Ecto neural progenitor cell (in vitro differentiated cells): Measurements from ENCODE around the gene CXCR6.

Experiments
- DNase-seq: peaks from one replicate; pipeline ENCODE4 v3.0.0-alpha.2; 2018; ENCODE audit warnings: low spot score

CXCR6 gene

DNA sequence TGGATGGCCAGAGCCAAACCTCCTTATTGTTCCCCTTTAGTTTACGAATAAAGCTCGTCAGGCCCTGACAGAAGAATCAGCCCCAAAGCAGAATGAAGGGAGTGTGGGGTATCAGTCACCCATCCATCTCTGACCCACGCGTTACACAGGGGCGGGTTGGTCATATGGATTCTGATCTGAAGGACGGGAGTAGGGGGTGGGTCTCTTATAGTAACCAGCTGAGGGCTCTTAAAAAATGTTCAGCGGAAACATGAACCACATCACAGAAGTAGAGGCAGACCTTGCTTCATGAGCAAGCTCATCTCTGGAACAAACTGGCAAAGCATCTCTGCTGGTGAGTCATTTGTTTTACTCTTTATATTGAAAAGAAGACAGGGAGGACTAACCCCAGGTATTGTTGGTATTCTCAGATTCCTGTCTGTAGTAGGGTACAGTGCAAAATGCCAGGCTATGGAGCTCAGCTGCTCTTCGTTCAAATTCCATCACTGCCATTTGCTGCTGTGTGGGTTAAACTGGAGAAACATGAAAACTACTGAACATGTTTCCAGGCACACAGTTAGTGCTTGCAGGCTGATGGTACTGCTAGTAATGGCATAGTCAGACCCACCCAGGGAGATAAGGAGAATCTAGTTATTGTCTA, at the start of gene CXCR6:
Gene CXCR6 (plus strand): TSS at position 258 of the 640 bp plus-strand sequence. CDS start 3,018 bp downstream, outside the sequence.
- no peak for DNase-seq

DNA sequence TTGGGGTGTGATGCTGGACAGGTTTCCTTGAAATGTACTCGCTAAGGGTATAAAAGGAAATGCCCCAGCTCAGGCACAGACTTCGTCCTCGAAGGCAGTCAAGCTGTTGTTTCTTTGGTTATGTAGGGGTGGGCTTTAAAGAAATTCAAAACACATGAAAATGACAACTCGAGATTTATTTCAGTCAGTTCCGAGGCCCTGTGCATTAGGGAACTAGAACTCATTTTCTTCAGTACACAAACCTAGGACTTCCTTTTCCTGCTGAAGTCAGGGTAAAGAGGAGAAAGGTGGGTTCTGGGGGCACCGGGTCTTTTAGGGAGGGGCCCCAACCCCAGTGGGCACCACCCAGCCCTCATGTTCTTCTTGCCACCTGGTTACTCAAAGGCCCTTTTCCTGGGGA, 49.2 kb upstream of the CXCR6 start:
- no peak for DNase-seq

DNA sequence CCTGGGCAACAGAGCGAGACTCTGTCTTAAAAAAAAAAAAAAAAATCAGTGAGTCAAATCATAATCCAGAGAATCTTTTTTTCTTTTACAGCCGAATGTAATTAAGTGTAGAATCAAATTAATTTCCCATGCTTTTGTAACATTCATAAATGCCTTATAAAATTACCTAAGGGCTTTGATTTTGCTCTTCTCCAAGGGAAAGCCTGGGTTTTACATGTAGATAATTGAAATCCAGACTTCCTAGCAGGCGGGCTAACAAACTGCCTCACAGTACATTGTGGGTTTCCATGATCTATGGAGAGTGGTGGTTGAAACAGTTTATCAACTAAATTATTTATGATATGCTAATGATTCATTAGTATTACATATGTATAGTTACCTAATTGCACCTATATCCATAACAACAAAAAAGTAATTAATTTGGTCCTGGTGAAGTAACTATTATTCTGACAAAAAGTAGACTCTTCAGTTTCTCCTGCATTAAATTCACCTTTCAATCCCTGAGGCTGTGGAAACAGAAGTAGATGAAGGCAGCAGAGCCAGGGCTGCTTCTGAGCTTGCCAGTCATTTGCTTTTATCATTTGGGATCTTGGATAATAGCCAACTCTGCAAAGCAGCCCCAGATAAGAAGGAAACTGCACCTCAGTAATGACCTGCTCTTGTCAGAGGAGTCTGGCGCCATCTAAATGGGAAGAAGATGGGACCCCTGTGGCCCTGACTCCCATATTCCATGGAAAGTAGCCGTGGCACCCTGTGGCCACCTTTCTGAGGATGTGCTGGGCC, 47.4 kb upstream of the CXCR6 start:
- DNase-seq = no peak

DNA sequence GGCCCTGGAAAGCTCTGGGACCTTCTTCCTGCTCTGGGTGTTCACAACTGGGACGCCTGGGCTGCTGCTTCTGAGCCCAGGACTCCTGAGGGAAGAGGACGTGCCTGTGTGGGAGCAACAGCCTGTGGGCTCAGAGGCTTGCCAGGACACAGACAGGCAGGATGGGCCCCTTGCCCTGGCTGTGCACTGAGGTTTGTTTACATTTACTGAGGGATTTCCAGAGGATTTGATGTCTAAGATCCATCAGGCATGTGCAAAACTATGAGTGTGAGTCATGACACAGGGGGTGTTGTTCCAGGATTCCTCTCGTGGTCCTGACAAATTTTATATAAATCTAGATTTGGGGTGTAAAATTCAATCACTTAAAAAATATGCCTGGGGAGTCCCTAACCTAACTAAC, 46.3 kb upstream of the CXCR6 start:
- no peak for DNase-seq

DNA sequence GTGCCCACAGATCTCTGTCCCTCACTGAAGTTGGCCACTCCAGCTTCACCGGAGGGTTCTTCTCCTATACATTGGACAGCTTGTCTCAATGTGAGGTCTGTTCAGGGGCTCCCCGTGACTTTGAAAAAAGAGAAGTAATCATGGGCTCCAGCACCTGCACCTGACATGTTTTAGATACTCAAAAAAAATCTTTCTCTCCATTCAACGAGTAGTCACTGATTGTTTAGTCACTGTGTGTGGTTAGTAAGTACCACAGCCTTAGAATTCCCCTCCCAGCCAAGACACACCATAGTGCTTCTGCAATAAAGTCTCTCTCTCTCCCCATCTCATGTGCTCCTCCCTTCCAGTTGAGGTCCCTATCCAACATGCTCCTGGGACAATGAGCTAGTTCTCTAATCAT, 38.3 kb upstream of the CXCR6 start:
- DNase-seq = no peak

DNA sequence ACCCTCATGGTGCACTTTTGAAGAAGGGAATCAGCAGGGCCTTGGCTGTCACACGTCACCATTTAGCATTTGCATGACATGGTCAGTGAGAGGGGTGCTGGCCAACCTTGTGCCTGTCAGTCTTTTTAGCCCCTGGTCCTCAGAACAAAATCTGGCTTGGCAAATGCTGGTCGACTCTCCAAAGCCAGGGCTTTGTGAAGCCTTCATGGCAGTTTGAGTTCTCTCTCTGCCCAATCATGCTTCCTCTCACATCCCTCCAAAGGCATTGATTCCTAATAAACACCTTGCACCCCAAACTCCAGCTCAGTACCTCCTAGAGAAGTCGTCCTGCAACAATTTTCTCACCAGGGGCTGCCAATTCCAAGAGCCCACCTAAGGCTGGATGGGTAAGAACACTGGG, 37.5 kb upstream of the CXCR6 start:
- DNase-seq = no peak

DNA sequence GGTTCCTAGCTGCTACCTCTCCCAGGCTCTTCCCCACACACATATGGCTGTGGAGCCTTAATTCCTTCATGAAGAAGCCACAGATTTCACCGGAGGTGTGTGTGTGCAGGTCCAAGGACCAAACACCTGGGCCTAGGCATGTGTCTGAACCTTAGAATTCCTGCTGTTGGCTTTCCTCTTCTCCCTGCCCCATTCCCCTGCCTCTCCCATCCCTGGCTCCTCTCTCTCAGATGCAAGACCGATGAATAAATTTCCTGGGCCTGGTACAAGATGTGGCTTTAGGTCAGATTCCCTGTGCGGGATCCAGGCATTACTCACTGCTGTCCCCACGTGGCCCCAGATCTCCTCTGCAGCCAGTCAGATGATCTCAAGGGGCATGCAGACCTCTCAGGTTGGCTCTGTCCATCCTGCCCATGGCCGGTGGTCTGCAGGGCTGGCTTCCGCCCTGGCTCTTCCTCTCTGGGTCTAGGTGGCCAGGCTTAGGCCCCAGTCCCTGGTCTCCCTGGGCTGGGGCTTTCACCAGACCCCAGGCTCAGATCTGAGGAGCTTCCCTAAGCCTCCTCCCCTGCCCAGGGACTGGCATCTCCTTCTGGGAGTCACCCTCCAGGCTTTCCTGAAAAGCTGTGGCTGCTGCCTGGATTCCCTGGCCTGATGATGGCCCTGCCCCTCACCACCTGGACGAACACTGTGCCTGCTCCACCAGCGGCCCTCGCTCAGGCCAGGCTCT, 36.4 kb upstream of the CXCR6 start:
- DNase-seq = no peak

DNA sequence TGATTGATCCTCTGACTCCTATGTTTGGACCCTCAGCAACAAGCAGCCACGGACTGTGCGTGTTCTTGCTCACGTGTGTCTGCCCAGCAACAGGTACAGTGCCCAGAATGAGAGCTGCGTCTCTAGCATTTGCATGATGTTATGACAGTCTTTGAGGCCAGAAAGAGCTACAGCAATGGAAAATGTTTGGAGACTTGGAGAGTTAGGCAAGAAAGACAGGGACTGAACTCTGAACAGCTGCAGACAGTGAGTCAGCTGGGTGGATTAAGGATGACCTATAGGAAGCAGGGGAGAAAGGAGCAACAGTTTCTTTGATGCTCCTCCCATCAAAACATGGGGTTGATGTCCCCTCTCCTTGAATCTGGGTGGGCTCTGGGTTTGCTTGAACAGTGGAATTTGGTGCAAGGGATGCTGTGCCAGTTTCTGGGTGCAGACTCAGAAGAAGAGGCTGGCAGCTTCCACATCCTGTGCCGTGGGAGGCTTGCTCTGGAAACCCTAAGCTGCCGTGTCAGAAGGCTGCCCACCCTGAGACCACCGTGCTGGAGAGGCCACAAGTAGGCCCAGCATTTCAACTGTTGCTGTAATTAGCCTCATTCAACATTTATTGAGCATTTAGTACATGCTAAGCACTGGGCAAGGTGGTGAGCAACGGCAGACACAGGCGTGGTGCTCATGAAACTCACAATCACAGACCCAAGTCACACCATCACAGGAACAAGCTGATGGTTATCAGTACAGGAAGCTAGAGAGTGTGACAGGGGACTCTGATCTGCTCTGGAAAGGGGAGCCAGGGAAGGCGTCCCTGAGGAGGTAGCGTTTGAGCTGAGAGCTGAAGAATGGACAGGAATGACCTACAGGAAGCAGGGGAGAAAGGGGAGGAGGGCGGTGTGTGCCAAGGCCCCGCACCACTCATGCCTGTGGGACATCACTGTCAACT, 35.2 kb upstream of the CXCR6 start:
- DNase-seq = no peak

DNA sequence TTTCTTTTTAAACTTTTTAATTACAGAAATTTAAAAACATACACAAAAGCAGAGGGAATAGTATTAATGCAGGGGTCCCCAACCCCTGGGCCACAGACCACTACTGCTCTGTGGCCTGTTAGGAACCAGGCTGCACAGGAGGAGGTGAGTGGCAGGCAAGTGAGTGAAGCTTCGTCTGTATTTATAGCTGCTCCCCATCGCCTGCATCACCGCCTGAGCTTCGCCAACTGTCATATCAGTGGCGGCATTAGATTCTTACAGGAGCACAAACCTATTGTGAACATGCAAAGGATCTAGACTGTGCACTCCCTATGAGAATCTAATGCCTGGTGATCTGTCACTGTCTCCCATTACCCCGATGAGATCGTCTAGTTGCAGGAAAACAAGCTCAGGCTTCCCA, 34.5 kb upstream of the CXCR6 start:
- no peak for DNase-seq

DNA sequence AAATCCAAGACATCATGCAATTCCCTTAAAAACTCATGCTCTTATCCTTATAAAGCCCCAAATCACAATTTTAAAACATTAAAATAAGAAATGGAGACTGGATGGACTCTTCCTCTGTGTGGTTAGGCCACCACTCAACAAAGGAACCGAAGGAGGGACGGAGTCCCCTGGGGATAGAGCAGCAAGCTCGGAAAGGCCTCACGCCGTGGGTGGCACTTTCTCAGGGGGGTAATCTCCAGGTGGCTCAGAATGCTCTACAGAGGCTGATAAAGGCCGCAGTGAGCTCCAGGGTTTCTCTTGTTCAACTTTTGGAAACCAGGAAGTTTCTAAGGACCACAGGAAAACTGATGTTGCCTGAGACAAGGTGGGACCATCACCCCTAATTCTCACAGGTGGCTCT, 33.7 kb upstream of the CXCR6 start:
- no peak for DNase-seq

DNA sequence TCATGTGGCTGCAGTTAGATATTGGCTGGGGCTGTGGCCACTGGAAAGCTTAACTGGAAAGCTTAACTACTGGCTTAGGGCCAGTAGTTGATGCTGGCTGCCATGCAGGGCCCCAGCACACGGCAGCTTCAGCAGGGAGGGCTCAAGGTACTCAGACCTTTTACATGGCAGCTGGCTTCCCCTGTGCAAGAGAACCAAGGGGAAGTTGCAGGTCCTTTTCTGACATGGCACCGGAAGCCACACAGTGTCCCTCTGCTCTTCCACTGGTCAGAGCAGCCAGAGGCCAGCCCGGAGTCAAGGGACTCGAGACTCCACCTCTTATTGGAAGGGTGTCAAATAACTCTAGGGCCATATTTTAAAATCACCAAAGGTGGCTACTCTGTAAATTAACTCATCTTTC, 32.4 kb upstream of the CXCR6 start:
- DNase-seq = no peak

DNA sequence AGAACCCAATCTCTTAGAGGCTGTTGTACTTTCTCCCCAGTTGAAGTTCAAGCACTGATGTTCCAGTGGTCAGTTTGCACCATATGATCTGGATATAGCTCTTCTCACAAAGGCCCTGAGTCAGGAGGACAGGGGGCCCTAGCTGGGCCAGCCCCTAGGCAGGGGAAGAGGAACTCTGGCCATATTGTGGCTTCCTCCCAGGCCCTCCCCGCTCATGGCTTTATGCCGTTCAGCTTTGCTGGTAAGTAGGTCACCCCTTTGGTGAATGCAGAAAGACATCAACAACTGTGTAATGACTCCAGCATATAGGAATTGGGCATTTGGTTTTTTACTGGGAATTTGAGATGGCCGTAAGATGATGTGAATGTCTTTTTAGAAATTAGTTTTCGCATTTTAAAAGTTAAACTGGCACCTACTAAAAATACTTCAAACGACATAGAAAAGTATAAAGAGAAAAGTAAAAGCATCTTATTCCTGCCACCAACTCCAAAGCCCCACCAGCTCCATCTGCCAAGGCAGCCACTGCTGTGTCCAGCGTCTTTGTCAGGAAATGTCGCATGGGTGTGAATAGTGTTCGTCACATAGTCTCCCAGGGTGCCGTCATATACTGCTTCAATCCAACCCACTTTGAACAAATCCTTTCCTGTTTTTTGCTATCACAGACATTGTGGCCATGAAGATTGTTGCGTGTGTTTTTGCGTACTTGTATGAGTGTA, 31.6 kb upstream of the CXCR6 start:
- DNase-seq = no peak

DNA sequence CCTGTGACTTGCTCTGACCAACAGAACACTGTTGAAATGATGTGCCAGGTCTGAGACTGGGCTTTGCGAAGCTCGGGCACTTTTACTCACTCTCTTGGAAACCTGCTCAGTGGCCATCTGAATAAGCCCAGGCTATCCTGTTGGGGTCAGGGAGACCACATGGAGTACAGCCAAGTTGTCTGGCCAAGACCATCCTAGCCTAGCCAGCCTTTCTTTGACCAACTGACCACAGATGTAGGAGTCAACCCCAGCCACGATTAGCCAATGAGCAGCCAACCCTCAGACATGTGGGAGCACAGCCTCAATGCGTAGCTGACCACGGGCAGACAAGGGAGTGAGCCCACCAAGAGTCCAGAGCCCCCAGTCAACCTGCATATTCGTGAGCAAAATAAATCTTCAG, 30.8 kb upstream of the CXCR6 start:
- DNase-seq = no peak

DNA sequence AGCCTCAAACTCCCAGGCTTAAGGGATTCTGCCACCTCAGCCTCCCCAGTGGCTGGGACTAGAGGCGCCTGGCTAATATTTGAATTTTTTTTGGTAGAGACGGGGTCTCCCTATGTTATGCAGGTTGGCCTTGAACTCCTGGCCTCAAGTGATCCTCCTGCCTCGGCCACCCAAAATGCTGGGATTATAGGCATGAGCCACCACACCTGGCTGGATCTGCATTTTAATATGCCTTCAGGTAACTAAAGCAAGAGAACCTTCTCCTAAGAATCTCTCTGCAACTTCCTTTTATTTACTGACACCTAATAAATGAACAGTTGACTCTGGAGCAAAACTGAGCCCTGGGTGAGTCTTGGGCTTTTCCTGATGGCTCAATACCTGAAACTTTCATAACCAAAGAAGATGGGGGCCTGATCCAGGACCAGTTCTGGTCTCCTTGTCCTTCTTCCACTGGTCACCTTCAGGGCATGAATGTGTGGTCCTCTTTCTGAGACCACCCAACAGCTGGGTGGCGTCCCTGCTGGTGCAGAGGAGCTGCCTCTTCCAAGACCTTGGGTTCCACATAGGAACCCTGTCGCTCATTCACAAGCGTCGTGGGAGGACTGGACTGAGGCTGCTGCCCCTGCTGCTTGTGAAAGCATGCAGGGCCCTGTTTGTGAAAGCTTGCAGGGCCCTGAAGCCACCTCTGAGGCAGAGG, 28.8 kb upstream of the CXCR6 start:
- no peak for DNase-seq

DNA sequence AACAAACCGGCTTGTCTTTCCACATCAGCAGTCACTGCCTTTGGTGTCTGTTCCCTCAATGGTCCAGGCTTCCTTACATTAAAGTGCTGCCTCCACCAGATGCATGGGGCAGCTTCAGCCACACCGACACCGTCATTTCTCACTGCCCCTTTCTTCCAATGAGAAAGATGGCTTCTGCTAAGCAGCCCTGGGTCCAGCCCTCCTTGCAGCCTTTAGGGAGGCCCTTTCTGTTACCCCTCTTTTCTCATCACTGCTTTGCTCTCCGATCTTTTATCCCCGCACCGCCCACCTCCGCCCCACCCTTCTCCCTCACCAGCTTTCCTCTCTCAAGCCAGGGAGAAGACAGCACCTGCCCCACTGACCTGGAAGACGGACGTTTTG, 28.2 kb upstream of the CXCR6 start:
- DNase-seq = no peak

DNA sequence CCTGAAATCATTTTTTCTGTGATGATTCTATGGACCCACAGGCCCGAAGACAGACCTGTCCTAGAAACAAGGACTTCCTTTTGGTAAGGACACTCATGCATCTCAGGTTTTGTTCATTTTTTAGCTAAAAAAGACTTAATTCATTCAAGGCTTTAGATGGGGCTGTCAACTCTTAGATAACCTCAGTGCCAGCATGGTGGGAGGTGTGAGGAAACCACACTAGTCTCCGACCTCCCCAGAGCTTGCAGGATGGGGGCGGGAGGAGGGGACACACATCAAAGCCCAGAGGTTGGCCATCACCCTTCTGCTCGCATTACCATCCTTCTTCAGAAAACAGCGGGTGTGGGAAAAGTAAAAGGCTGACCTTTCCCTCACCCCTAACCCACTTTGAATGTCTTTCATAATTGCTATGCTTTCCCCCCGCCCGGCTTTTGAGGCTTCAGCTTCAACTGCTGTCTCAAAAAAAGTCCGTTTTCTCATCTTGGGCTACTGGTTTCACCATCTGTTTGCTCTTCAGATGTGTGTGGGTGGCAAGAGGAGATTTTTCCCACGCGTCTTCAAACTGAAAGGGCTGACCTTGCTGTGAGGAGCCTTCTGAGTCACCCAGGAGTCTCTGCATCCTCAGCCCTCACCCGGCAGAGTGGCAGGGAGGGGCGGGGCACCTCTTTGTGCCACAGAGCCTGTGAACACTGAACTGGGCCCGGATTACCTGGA, 27.6 kb upstream of the CXCR6 start:
- DNase-seq = no peak

DNA sequence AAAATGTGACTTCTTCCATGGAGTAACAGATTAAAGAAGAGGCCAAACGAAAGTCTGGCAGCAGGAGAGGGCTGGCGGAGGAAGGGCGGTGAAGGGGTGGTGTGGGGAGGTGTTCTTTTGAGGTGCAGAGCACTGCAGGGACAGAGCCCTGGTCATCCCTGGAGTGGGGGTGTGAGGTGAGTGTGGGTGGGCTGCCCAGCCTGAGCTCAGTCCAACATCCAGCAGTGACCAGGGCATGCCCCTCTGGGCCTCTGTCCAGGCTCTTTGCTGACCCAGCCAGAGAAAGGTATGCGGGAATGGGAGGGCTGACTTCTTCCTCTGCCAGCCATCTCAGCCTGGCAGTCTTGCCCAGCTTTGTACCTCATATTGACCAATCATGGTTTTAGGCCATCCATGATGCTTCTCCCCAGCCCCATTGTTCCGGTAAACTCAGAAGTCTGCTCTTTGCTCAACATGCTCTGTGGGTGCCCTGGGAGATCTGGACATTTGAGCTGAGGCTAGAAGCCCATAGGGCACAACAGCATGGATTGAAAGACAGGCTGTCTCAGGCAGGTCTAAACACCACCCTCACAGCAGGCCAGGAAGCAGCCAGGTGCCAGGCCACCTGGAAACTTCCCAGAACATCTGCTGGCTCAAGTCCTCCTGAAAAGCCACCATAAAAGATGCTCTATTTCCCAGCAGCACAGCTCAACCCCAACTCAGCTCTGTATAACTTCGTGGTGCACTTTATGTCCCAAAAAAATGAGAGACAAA, 25.9 kb upstream of the CXCR6 start:
- no peak for DNase-seq

DNA sequence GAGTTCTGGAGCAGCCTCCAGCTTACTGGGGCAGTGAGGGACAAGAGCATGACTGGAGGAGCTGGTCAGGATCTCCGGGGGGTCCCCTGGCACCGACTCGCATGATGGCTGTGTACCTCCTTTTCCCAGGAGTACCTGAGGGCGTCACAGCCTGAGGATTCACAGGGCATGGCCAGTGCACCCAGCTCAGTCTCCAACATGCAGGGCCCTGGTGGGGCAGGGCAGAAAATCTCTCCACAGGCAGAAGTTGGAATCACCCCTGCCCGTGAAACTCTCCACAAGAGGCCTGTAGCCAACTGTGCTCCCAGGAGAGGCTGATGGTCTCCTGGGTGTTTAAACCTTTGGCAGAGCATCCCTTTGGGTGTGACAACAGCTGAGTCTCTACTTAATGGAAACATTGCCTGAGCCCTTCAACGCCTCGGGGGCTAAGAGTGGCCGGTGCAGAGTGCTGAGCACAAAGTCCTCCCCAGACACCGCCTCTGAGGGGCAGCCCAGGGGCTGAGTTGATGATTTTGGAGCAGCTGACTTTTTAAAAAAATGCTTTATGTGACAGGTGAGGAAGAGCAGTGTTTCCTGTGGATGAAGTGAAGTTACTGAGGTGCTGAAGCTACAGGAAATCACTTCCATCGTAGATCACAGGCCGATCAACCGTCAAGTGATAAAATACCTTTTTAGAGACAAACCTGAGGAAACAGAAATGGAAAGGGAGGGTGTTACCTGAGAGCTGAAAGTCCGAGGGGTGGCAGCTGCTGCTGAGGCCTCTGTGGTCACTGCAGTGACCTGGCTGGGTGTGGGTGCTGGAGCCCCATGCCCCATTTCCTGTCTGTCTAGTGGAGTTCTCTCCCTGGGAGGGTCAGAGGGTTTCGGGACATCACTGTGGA, 21.9 kb upstream of the CXCR6 start:
- no peak for DNase-seq

DNA sequence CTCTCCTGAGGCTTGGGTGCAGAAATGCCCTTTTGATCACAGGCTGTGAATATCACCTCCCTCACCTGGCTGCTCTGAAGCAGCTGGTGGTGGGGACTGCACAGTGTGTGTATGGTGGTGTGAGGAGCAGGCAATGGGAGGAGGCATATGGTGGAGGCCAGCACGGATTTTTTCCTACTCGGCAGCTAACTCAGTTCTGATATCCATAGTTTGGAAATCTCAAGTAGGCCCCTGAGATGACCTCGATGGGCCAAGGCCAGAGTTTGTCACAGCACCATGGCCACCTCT, 21.3 kb upstream of the CXCR6 start:
- no peak for DNase-seq
